GM19372 (cell line): ENCODE data around the gene NDUFA12.
"Not testable (repeated sequence)": the region's sequence is repeated elsewhere in the genome, so short reads cannot be mapped to it uniquely, and the experiment has no call there.

Experiments
- ATAC-seq: cut with Tn5 transposase; IDR thresholded peaks from one replicate; pipeline ENCODE4 v1.9.1; 2021; ENCODE audit warnings: mild to moderate bottlenecking, low read depth, moderate library complexity; ENCODE audit not compliant: unreplicated experiment

NDUFA12 gene

DNA sequence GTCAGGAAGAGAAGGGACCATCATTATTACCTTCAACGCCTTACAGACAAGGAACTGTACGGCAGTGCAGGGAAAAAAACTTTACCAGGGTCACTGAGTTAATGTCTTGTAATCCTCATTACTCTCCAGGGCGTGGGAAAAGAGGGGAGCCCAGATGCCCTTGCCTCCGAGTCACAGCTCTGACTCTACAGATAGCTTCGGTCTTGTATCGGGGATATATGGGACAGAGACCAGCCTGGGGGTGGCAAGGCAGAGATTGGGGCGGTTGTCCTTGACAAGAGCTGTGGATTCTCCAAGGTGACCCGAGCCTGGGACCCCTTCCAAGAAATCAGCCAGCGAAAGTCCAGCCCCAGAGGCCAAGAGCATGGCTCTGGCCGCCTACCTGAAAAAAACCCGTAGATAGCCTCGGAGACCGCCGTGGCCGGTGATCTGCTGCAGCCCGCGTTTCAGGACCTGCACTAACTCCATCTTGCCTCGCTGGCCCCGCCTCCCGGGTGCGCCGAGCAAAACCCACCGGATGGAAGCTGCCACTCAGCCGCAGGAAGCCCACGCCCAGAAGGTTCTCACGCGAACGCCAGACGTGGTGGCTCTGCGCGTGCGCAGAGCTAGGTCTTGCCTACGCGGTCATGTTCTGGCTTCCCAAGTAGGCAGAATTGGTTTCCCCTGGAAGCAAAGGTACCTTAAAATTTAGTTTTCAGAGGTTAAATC, at the start of gene NDUFA12:
Gene NDUFA12 (minus strand): TSS at position 485 of the 708 bp plus-strand sequence. CDS start 17 bp downstream, at position 468.
- ATAC-seq, result peak; percentile 99

DNA sequence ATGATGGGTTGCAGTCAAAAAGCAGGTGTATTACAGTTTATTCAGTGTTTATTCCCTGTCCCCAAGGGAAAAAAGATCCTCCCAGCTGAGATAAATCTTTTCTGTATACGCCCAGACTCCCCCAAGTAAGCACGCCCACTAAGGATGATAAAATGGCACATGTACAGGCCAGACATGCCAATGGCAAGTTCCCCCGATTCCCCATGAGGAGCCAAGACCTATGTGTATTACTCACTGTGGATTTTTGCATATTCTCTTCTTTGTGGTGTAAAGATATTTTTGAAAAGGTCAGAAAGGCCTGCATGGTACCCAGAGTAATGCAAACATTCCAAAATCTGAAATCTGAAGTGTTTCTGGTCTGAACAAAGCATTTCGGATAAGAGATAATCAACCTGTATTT, 47.7 kb upstream of the NDUFA12 start:
- ATAC-seq, result no peak

GRCh38 chr12:95037906-95038305, 34.4 kb upstream of the NDUFA12 start:
- no peak for ATAC-seq

- no peak for ATAC-seq
Observed at GRCh38 chr12:95034750-95035149, 31.3 kb upstream of the NDUFA12 start.

DNA sequence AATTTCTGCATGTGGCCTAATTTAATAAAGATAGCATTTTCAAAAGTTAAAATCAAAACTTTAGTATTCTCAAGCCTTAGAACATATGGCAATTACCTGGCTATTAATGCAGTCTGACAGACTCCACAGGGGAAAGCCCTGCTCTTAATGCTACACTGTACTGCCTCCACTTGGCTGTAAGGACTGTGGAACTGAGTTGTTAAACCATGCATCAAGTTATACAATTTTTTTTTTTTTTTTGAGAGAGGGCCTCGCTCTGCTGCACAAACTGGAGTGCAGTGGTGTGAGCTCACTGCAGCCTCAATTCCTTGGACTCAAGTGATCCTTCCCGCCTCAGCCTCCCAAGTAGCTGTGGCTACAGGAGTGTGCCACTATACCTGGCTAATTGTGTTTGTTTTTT, 19.0 kb upstream of the NDUFA12 start:
- no peak for ATAC-seq

GRCh38 chr12:95017482-95017881, 14.0 kb upstream of the NDUFA12 start:
- no peak for ATAC-seq

DNA sequence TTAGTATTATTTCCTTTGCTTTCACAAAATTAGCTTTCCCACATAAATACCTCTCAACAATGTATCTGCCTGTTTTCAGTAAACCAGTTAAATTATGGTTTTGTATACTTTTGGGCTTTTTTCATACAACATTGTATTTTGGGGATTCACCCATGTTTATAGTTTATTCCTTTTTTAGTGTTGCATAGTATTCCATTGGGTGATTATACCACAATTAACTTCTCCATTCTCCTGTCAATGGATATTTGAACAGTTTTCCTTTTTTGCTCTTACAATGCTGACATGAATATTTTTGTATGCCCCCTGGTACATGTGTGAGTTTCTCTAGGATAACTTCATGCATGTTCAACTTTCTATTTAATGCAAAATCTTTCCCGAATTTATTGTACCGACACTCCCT, 12.6 kb upstream of the NDUFA12 start:
- no peak for ATAC-seq

- ATAC-seq, result no peak
Observed at GRCh38 chr12:95014554-95014953, 11.1 kb upstream of the NDUFA12 start.

DNA sequence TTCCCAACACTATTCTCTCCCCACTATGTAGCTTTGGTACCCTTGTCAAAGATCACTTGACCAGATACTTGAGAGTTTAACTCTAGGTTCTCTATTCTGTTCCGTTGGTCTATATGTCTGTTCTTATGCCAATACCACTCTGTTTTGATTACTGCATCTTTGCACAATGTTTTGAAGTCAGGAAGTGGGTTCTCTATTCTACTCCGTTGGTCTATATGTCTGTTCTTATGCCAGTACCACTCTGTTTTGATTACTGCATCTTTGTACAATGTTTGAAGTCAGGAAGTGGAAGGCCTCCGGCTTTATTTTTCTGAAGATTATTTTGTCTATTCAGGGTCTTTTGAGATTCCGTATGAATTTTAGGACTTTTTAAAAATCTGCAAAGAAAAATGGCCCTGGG, 2.7 kb upstream of the NDUFA12 start:
- ATAC-seq, result no peak

DNA sequence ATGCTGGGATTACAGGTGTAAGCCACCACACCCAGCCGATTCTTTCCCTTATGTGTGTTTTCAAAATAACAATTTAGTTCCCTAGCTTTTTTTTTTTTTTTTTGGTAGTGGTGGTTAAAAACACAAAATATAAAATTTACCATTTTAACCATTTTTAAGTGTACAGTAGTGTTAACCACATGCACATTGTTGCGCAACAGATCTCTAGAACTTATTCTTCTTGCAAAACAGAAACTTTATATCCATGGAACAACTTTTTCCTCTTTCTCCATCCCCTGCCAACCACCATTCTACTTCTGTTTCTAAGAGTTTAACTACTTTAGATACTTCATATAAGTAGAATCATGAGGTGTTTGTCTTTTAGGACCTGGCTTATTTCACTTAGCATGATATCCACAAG, 1.1 kb upstream of the NDUFA12 start:
- no peak for ATAC-seq

DNA sequence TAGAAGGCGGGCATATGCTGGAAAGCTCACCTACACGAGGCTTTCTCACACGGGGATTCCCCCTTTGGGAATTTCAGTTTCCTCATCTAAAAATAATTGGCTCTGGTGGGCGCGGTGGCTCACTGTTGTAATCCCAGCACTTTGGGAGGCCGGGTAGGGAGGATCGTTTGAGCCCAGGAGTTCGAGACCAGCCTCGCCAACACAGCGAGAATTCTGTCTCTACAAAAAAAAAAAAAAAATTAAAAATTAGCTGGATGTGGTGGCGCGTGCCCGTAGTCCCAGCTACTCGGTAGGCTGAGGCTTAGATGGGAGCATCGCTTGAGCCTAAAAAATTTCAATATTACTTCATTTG, 400 bp upstream of the NDUFA12 start:
- peak; percentile 9 for ATAC-seq

DNA sequence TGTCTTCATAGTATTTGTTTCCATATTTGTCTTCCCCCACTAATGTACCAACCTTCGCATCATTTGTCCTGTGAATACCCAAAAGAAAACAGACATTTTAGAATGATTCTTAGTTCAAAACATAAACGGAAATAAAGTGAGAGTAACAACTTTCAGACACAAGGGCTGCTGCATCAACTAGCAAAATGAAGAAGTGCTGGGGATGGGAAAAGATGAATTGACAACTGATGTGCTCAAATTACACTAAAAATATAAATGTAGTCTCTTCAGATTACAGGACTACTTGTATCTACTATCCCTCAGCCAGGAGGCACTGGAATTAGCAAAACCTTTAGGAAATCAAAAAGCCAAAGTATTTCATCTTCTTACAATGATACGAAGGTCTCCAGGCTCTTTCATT, 743 bp downstream of the NDUFA12 start:
- no peak for ATAC-seq

DNA sequence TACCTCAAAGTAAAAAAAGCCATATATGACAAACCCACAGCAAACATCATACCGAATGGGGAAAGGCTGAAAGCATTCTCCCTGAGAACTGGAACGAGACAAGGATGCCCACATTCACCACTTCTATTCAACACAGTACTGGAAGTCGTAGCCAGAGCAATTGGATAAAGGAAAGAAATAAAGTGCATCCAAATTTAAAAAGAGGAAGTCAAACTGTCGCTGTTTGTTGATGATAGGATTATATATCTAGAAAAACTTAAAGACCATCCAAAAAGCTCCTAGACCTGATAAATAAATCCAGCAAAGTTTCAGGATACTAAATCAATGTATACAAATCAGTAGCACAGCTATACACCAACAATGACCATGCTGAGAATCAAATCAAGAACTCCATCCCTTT, 5.2 kb downstream of the NDUFA12 start:
- ATAC-seq, result no peak

GRCh38 chr12:94997726-94998125, 5.8 kb downstream of the NDUFA12 start:
- no peak for ATAC-seq

- no peak for ATAC-seq
Observed at GRCh38 chr12:94997061-94997460, 6.4 kb downstream of the NDUFA12 start.

- no peak for ATAC-seq
Observed at GRCh38 chr12:94994312-94994711, 9.2 kb downstream of the NDUFA12 start.

- not testable (repeated sequence) for ATAC-seq
Observed at GRCh38 chr12:94993855-94994254, 9.6 kb downstream of the NDUFA12 start.

- no peak for ATAC-seq
Observed at GRCh38 chr12:94990222-94990621, 13.3 kb downstream of the NDUFA12 start.

- ATAC-seq, result no peak
Observed at GRCh38 chr12:94988471-94988870, 15.0 kb downstream of the NDUFA12 start.

DNA sequence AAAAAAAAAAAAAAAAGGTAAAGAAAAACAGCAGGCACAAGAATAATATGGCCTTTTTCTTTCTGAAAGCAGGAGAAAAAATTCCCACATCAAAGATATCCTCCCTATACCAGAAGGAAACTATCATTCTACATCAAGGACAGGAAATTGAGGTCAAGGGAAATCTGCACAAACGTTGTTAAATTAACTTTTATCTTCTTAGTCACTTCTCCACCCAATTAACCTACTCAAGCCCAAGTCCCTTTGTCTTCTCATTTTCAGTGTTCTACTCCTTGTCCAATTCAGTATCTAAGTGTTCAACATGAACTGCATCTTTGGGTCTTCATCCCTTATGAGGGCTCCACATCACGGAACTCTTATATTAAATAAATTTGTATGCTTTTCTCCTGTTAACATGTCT, 15.7 kb downstream of the NDUFA12 start:
- no peak for ATAC-seq

- ATAC-seq, result no peak
Observed at GRCh38 chr12:94987076-94987669, 16.3 kb downstream of the NDUFA12 start.

- ATAC-seq, result not testable (repeated sequence)
Observed at GRCh38 chr12:94985099-94985498, 18.4 kb downstream of the NDUFA12 start.
